Kidney glomerular epithelial cell (primary cell): ENCODE data around the gene MAPK7.
A peak's percentile ranks its signal among the peaks of the same experiment; 100 is the strongest.

Experiments used
- DNase-seq: peaks from one replicate; lab custom pipeline; 2025; lab: John Stamatoyannopoulos, UW

The MAPK7 gene

DNA sequence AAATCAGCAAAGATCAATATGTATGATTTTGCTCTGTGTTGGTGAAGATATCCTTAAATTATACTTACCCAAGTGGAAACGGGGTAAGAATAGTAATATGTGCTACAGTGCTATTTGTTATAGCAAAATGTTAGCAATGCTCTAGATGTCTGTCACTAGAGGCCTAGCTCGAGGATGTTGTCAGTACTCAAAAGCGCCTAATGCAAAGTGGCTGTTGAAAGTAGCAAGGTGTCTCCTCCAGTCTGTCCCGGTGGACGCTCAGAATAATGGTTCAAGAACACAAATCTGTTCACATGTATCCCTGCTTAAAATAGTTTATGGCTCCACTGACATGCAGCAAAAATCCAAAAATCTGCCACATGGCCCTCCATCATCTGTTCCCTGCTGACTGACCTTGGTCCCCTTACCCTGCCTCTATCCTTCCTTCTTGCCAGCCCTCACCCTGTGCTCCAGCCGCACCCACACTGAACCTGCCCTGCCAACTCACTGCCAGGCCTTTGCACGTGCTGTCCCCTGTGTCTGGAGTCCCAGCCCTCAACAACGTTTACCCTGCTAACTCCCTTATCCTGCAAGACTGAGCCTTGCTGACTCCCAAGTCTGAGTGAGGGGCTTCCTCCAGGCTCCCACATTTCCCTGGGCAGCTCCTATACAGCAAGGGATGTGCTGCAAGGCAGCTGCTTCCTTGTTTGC, 23.2 kb downstream of the MAPK7 start:
- DNase-seq, result no peak

DNA sequence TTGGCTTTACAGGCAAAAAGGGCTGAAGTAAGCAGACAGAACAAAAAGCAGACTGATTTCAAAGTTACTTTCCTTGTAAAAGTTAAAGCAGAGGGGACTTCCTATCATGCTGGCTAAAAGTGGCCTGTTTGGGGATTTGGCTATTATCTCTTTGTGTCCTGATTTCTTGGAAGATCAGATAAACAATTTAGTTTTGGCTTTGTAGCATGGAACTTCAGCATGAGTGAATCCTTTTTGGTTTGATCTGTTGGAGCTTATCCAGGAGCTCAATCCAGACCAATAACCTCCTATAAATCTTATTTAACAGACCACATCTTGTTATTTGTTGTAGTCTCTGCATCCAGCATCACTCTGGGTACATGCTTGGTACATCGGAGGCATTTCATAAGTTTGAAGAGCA, 23.9 kb downstream of the MAPK7 start:
- DNase-seq, result no peak

DNA sequence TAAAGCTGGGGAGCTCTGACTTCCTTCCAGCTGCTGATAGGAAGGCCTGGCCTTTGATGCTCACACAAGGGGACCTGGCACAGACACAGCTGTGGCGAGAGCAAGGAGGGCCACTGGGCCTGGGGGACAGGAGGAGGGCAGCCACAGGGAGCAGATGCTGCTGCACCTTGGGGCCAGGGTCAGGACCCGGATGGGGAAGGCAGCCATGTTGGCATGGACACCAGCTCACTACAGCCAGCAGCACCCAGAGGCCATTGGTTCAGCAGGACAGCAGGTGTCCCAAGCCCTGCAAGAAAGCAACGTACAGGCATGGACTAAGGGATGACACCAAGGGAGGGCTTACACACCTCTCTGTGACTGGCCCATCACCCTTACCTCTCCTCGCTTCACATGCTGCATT, 24.7 kb downstream of the MAPK7 start:
- DNase-seq, result no peak

DNA sequence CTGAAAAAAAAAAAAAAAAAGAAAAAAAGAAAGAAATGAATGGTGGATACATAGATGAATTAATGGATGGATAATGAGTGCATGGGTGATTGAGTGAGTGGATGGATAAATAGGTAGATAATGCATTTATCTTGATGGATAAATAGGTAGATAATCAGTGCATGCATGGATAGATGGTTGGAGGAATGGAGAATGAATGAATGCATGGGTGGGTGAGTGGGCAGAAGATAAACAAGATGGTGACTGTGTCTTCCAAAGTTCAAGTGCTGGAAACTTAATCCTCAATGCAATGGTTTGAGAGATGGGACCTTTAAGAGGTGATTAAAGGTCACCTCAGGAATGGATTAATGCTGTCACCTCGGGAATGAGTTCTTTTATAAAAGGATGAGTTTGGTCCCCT, 26.0 kb downstream of the MAPK7 start:
- no peak for DNase-seq

DNA sequence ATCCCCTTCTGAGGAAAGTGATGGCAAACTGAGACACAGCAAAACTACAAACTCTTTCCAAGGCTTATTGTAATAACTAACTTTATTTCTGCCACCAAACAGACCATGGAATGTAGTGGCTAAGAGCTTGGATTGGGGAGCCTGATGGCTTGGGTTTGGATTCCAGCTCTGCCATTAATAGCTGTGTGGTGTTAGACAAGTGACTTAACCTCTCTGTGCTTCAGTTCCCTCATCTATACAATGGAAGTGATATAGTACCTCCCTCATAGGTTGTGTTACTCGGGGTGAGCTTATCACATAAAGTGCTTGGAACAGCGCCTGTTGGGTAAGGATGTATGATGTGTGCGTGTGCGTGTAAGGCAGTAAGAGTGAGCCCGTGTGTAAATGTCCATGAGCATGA, 26.8 kb downstream of the MAPK7 start:
- no peak for DNase-seq

DNA sequence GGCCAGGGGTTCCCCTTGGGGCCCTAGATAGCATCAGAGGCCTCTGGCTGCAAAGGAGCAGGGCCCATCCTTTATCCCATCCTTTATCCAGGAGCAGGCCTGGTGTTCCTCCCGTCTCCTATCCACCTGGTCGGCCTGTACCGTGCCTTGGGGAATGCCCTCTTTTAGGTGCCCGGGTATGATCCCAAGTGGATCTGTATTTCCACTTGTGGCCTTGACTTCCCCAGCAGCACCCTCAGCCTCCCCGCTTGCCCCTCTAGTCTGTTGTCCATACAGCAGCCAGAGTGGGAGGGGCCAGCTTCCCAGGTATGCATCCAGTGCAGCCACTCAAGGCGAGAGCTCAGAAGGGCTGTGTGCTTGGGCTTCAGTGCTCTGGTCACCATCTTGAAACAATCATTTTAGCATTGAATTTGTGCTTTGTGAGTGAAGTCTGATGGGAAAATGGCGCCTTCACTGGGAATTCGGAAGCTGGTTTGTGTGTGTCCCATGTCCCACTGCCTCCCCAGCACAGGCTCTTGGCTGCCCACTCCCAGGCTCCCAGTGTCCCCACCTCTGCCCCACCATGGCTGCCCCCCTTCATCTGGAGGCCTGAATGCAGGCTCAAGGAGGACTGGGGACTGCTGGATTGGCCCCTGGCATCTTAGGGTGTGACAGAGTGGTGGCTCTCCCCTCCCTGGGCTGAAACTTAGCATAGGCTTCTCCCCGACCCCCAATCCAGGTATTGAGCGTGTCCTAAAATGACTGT, 29.5 kb downstream of the MAPK7 start:
- DNase-seq, result no peak

DNA sequence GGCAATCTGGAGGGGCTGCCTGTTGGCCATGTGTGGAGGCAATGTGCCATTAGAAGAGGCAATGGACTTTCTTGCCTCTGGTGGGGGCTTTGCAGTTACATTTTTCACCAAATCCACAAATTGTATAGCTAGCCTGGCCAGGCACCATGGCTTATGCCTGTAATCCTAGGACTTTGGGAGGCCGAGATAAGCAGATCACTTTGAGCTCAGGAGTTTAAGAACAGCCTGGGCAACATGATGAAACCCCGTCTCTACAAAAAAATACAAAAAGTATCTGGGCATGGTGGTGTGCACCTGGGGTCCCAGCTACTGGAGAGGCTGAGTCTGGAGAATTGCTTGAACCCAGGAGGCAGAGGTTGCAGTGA, 30.0 kb downstream of the MAPK7 start:
- DNase-seq, result no peak

DNA sequence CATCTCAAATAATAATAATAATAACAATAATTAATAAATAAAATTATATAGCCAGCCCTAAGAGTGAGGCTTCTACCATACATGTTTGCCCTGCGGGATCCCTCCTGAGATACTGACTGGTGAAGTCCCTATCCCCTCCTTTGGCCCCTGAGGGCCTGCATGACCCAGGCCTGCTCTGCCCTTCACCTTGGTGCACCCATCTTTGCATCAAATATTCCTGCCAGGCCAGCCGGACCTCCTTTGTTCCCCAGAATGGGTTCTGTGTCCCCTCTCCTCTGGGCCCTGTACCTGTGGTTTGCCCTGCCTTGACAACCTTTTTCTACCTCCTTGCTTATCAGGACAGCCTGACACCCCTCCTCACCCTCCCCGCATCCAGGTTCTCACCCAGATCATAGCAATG, 30.8 kb downstream of the MAPK7 start:
- DNase-seq, result no peak

DNA sequence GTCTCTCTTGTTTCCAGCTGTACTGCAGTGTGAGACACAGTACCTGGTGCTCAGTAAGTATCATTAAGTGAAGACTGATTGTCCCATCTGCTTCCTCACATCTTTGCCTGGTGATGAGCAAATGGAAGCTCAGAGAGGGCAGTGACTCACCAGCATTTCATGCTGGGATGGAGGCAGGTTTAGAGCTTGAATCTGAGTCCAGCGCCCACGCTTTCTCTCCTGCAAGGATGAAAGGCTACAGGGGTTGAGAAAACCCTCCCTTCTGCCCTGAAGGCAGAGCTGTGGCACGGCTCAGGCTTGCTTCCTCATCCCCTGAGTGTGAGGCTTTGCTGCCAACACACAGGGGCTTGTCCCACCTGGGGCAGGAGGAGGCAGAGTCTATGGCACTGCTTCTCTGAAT, 31.2 kb downstream of the MAPK7 start:
- DNase-seq, result peak; percentile 23

DNA sequence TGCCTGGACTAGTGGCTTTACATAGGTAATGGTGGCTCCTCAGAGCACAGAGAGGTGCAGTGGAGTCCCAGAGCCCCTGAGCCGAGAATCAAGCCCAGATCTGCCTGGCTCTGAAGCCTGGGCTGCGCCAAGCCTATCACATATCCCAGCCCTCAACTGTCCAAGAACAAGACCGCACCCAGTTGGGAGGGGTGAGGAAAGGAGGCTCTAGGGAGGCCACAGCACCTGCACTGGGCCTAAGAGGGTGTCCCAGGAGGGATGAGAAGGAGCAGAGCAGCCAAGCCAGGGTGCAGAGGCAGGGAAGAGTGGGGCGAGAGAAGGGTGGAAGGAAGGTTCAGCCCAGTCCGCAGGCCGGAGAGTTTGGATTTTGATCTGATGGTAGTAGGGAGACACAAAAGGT, 31.8 kb downstream of the MAPK7 start:
- DNase-seq, result no peak

DNA sequence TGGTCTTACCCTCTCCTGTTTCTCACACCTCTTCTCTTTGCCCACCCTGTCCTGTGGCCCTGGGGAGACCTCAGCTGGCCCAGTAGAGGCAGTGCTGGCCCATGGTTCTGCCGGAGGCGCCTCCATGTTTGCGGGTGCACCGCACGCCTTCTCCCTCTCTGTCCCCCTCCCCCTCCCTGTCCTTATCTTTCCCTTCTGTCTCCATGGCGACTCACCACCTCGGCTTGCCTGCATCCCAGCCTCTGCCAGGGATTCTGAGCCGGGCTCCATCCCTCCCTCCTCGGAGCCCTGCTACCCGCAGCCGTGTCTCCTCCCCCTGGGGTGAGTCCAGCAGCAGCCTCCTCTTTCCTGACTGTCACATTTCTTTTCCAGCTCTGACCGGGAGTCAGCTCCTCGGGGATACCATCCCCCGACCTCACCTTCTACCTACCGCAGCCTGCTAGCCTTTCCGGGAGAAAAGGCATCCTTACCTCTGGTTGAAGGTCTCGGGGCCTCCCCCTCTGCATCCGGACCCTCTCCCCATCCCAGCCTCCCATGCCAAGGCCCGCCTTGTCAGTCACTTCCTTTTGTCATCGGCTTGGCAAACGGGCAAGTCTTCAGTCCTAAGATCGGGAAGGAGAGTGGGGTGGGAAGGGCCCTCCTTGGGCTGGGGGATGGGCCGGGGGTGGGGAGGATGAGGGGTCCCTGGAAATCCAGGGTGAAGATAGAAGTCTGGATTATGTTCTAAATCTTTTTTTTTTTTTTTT, 32.8 kb downstream of the MAPK7 start, which contains the start of gene RNF112:
TSS of gene RNF112 (plus strand) at position 358 of the 746 bp plus-strand sequence. CDS start at position 535, 177 bp downstream.
- DNase-seq, result no peak

DNA sequence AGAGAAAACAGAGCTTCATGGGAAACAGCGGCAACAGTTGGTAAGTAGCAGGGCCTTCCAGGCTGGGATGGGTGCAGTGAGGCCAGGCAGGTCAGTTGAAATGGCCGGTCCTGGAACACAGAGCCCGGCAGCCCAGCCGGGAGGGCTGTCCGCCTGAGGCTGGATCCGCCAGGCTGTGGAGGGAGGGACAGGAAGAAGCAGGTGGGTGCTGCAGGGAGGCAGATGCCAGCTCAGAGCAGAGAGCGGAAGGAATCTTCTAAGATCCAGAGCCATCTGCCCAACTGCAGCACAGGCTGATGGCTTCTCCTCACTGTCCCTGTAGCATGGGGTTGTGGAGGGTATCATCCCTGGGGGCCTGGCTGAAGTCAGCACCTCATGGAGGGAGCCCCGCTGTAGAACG, 33.3 kb downstream of the MAPK7 start:
- DNase-seq, result no peak

DNA sequence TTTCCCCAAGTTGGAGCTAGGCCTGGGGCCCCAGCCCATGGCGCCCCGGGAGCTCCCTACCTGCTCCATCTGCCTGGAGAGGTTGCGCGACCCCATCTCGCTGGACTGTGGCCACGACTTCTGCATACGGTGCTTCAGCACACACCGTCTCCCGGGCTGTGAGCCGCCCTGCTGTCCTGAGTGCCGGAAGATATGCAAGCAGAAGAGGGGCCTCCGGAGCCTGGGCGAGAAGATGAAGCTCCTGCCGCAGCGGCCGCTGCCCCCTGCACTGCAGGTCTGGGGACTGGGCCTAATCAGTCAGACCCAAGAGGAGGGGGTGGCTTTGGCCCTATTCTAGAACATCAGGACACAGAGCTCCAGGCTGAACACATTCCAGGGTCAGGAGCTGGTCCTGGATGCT, 34.2 kb downstream of the MAPK7 start:
- no peak for DNase-seq

DNA sequence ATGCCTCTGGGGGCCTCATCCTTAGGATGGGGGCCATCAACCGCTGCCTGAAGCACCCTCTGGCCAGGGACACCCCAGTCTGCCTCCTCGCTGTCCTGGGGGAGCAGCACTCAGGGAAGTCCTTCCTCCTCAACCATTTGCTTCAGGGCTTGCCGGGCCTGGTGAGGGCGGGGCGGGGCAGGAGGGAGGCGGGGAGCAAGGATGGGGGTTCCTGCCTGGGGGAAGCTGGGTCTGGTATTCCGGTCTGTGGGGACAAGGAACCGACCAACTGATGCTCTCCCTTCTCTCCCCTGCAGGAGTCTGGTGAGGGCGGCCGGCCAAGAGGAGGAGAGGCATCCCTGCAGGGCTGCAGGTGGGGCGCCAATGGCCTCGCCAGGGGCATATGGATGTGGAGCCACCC, 34.7 kb downstream of the MAPK7 start:
- DNase-seq, result no peak

DNA sequence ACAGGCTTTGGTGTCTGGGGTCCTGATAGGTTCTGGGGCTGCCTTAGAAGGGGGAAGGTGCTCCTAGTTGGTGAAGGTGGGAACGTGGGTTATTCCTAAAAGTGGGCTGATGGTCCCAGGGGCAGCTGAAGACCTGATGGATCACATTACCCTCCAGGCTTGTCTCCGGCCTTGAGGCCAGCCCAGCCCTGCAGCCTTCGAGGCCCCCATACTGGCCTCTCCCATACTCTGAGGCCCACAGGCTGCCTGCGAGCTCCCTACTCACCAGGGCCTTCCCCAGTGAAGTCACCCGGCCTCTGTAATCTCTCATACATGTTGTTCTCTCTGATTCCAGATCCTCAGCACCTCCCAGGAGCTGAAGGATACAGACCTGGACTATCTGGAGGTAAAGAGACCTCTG, 35.5 kb downstream of the MAPK7 start:
- no peak for DNase-seq

DNA sequence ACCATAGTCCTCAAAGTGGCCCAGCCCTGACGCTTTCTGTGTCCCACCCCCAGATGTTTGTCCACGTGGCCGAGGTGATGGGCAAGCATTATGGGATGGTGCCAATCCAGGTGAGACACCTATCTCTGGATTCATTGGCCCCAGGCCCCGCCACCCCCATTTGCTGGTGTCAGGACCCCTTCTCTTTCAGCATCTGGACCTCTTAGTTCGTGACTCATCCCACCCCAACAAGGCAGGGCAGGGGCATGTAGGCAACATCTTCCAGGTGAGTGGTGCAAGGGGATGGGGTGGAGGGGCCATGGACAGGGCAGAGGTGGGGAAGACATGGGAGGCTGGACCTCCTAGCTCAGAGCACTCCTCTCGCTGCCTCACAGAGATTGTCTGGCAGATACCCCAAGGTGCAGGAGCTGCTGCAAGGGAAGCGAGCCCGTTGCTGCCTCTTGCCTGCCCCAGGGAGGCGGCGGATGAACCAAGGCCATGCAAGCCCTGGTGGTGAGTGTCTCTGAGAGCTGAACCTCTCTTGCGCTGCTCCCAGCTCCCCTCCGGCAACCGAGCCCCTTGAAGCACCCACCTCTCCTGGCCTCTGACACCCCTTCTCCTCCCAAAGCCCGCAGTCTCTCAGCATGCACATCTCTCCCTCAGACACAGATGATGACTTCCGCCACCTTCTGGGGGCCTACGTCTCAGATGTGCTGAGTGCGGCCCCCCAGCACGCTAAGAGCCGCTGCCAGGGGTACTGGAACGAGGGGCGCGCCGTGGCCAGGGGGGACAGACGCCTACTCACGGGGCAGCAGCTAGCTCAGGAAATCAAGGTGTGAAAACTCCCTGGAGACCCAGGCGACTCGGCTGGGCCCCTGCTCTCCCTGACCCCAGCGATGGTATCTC, 36.3 kb downstream of the MAPK7 start:
- no peak for DNase-seq

DNA sequence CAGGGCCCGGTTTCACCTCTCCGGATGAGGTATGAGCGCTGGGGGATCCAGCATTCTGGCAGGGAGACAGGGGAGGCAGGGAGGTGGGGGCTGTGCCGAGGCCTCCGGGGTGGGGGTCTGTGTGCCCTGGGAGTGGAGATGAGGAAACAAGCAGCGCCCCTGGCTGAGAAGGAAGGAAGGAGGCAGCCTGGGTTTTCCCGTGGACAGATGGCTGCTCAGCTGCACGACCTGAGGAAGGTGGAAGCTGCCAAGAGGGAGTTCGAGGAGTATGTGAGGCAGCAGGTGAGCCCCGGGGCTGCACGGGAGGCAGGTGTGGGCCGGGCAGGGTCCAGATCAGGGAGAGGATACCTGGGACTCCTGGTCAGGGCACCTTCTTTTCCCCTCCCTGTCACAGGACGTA, 37.0 kb downstream of the MAPK7 start:
- no peak for DNase-seq

DNA sequence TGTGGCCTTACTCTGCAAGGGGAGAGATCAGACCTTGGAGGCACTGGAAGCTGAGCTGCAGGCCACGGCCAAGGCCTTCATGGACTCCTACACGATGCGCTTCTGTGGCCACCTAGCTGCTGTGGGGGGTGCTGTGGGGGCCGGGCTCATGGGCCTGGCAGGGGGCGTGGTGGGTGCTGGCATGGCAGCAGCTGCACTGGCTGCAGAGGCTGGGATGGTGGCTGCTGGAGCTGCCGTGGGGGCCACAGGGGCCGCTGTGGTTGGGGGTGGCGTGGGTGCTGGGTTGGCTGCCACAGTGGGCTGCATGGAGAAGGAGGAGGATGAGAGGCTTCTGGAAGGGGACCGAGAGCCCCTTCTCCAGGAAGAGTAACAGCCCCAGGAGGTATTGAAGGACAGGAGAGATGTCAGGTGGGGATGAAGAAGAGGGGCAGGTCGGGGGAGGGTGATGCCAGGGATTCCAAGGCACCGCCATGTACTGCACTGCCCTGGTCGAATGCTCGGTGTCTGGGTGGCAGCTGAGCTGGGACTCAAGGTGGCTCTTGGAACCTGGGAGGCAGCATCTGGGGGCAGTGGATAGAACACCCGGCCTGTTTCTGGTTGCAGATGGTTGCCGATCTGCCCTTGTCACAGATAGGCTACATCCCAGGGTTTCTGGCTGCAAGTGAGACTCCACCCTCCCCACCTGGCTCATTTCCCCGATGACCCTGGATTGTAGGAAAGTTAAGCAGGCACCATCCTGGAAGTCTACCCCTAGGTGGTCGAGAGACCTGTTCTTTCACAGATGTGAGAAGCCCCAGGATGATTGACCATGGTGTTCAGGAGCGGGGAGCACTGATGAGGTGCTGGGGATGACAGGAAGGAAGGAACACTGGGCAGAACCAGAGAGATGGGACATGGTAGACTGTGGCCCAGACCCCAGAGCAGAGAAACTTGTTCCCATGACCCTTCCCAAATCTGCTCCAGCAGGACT, 37.8 kb downstream of the MAPK7 start:
- no peak for DNase-seq

DNA sequence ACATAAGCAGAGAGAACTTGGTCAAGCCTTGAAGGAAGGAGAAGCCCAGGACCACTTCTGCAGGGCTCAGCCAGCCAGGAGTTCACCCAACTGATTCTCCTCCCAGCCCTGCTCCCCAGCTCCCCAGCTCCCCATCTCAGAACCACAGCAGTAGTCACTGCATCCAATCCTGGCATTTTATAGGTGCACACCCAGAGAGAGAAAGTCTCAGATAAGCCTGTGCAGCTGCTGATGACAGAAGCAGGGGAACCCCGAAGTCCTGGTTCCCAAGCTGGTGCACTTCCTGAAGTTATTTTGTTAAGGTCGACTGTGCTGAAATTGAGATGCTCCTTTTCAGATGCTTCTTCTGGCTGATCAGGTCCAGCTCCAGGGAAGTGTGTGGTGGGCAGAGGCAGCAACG, 39.3 kb downstream of the MAPK7 start:
- DNase-seq, result no peak

DNA sequence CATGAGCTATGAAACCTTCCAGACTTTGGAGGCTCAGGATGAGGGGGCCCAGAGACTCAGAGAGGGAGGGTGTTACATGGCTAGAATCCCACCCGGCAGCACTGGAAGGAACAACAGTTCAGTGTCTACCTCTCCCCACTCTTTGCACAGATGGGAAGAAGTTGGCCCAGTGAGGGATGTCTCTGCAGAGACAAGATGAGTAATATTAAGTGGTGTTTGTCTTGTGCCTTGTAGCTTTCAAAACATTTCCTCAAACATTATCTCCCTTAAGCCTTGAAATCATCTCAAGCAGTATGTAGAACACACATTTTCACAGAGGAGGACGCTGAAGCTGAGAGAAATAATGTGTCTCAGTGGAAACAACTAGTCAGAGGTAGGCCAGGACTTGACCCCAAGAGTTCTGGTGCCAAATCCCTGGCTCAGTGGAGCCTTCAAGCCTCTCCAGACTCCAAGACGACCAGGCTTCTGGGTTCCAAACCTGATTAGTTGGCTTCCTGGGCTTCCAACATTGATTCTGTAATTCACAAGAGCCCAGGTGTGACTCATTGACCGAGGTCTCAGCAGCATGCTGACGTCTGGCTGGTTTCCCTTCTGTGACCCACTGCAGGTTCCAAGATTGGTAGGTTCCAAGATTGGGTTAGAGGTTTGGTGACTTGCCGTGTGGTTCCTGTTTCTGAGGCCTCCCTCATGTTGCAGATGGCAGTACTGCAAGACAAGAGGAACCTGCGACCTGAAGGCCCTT, 40.1 kb downstream of the MAPK7 start:
- DNase-seq, result no peak
